HG03565 (cell line): ENCODE results near the gene ANKMY2.
"Not testable (repeated sequence)": the region's sequence is repeated elsewhere in the genome, so short reads cannot be mapped to it uniquely, and the experiment has no call there.

Source experiments
- ATAC-seq: cut with Tn5 transposase; IDR thresholded peaks from one replicate; pipeline ENCODE4 v1.9.1; 2021; ENCODE audit warnings: mild to moderate bottlenecking, moderate library complexity; ENCODE audit not compliant: unreplicated experiment

Gene ANKMY2

DNA sequence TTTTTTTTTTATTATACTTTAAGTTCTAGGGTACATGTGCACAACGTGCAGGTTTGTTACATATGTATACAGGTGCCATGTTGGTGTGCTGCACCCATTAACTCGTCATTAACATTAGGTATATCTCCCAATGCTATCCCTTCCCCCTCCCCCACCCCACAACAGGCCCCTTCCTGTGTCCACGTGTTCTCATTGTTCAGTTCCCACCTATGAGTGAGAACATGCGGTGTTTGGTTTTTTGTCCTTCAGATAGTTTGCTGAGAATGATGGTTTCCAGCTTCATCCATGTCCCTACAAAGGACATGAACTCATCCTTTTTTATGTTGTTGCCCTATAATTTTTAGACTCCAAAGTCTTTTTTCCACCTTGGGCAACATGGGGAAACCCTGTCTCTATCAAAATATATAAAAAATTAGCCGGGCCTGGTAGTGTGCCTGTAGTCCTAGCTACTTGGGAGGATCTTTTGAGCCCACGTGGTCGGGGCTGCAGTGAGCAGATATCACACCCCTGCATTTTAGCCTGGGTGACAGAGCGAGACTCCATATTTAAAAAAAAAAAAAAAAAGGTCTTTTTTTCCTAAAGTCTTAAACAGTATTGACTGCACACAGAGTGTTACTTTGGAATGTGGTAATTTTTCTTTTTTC lies 14.4 kb upstream of the ANKMY2 start:
- ATAC-seq: not testable (repeated sequence)

DNA sequence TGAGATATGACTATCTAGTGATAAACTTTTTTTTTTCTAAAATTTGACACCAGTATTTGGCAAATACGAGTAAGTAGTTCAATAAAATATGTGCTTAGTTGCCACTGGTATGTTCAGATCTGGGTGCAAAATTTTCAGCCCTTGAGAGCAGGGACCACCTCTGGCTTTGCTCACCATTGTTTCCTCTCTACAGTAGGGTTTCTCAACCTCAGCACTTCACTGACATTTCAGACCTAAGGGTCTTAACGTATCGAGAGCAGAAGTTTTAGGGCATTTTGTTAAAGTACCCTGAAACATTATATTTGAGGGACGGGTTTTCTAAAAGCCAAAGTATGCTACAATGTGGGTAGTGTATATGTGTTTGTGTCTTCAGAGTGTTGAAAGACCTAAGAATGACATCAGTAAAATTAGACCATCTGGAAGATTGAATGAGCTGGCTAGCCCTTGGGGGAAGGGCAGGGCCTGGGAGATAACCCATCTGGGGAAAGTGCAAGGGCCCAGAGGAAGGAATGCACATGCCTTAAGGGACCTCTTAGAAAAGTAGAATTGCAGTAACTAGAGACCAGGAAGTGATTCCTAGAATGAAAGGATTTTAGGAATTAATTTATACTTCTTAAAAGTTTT lies 12.2 kb upstream of the ANKMY2 start:
- no peak for ATAC-seq

- no peak for ATAC-seq
Measured at GRCh38 chr7:16656141-16656540, 10.6 kb upstream of the ANKMY2 start.

GRCh38 chr7:16655394-16655793 lies 9.8 kb upstream of the ANKMY2 start:
- ATAC-seq: no peak

- no peak for ATAC-seq
Measured at GRCh38 chr7:16652888-16653287, 7.3 kb upstream of the ANKMY2 start.

DNA sequence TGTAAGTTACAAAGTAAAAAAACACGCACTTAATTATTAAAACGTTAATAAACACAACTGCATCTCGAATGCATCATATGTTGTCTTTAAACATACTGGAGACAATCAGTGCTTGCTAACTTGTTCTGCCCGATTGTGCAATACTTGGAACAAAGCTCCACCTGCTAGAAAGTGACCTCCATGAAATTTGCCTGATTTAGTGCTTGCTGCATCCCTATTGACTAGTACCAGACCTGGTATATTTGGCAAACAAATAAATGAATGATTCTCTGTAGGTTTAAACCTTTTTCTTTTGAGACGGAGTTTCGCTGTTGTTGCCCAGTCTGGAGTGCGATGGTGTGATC lies 6.7 kb upstream of the ANKMY2 start:
- ATAC-seq: no peak

GRCh38 chr7:16651396-16652239 lies 6.1 kb upstream of the ANKMY2 start:
- ATAC-seq: no peak

DNA sequence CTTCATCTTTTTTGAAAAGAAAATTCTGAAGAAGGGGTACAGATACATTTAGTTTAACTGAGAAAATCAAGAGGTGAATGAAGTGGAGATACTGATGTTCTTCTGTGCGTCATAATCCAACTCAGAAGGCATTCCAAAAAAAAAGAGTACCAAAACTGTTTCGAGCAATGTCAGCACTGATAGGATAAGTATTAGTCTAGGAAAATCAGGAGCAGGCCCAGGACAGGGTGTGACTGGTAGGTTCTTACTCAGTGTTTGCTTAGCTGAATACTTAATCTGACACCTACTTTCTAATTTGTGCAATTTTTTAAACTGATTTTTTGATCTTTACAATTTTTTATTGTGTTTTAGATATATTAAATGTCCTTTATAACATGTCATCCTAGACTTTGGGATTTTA lies 4.7 kb upstream of the ANKMY2 start:
- no peak for ATAC-seq

GRCh38 chr7:16649196-16649595 lies 3.6 kb upstream of the ANKMY2 start:
- ATAC-seq: no peak

DNA sequence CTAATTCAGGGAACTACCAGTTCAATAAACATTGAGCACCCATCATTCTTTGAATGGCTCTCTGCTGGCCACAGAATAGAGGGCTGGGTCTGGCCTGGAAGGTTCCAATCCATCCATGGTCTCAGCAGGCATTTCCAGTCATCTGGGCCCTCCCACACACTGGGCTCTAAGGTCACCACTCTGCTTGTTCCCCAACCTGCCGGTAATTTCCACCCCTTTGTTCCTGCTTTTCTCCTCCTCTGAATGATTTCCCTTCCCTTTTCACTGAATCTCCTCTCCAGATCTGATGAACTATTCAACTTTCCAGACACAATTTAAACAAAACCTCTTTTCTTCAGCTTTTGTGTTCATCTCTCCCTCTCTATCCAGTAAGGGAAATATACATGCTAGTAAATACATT lies 3.0 kb upstream of the ANKMY2 start:
- no peak for ATAC-seq

- no peak for ATAC-seq
Measured at GRCh38 chr7:16647435-16647960, 1.9 kb upstream of the ANKMY2 start.

- no peak for ATAC-seq
Measured at GRCh38 chr7:16646472-16647072, 1.0 kb upstream of the ANKMY2 start.

GRCh38 chr7:16644636-16645592 lies 640 bp downstream of the ANKMY2 start:
- no peak for ATAC-seq

DNA sequence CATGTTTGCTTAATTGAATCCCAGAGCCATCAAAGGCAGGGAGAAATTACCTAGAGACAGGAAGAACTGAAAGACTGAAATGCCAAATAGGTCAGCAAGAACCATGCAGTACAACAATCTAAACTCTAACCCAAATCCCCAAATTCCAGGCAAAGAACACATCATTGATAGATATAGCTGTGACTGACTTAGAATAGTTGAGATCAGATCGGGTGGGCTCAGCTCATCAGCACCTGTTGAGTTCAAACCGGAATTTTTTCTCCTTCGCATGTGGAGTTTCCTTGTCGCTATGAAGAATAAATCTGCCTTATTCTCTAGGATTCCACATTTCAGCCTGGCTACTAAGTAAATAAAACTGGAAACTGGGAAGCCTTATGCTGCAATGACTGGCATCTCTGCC lies 1.4 kb downstream of the ANKMY2 start:
- no peak for ATAC-seq

- ATAC-seq: no peak
Measured at GRCh38 chr7:16638282-16639280, 7.0 kb downstream of the ANKMY2 start.

GRCh38 chr7:16637379-16637778 lies 8.2 kb downstream of the ANKMY2 start:
- no peak for ATAC-seq

DNA sequence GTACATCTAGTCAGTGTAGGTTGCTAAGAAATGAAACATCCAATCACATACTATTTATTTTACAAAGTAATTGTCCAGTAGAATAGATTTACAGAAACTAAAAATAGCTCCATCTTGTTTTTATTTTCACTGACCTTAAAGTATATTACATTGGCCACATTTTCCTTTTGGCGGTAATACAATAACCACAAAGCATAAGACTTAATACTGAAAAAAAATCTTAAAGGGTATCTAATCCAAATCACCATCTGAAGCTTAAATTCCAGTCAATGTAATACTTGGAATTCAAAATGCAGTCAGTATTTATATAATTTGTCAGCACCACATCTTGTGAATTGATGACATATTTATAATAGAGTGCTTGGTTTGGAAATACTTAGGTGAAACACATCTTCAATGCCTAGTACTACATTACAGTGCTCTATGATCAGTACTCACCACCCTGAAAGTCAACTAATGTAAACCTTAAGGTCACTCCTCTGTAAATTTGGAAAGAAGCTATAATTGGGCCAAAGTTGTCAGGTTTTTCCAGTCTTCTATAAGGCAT lies 8.9 kb downstream of the ANKMY2 start:
- ATAC-seq: no peak

DNA sequence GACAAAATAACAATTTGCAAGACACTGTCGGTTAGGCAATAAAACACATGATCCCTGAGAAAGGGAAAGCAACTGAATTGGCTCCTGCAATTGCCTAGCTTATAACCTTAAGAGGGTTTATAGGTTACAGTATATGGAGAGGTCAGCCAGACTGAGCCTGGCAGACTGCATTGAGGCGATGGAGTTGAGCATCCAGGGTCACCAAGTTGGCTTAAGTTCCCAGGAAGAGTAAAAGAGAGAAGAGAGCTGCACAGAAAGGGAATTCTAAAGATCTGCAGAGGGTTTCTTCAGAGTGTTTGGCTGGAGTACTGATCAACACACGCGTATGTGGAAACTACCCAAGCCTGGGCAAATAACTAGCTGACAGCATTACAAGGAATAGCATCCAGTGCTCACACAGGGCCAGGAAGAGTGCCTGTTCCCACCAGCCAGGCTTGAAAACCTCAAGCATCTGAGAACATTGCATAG lies 11.2 kb downstream of the ANKMY2 start:
- ATAC-seq: no peak

- no peak for ATAC-seq
Measured at GRCh38 chr7:16630654-16631053, 14.9 kb downstream of the ANKMY2 start.
